Natural killer cell (primary cell): ENCODE results near the gene CLCNKA. TPM values are rescaled to one million over a fixed set of nuclear protein-coding genes. Genes with fewer than 3 reads are reported as not detected.

Experiments used
- ATAC-seq, 3 donors: fragments of 150-1000 bp in 2 of 3; fragments of 200-7000 bp in 1 of 3; cut with Tn5 transposase; 1 replicate in 1 of 3; 2 replicates in 2 of 3; pipeline ENCODE4 v1.10.0; 2021; ENCODE audit warnings: mild to moderate bottlenecking in 2 of 3, moderate library complexity in 2 of 3
- DNase-seq, 2 donors: peaks; one replicate each; pipeline versions ENCODE4 v3.0.0 to v3.0.0-alpha.2; 2013 to 2021; ENCODE audit warnings: mixed read lengths in 1 of 2
- H3K27ac ChIP-seq: one replicate; pipeline ENCODE4 v1.5.1; 2013; ENCODE audit warnings: mild to moderate bottlenecking, low read length
- H3K27me3 ChIP-seq: one replicate; pipeline ENCODE4 v1.6.1; 2013; ENCODE audit warnings: low read length; ENCODE audit not compliant: control insufficient read depth, insufficient read depth
- H3K36me3 ChIP-seq: one replicate; pipeline ENCODE4 v1.6.1; 2013; ENCODE audit warnings: low read length; ENCODE audit not compliant: control insufficient read depth, insufficient read depth
- H3K4me1 ChIP-seq: one replicate; pipeline ENCODE4 v1.6.1; 2013; ENCODE audit warnings: low read length; ENCODE audit not compliant: control insufficient read depth, insufficient read depth
- H3K4me3 ChIP-seq: one replicate; pipeline ENCODE4 v1.5.1; 2013; ENCODE audit warnings: low read length
- H3K9me3 ChIP-seq: one replicate; pipeline ENCODE4 v1.6.1; 2013; ENCODE audit warnings: low read length; ENCODE audit not compliant: control insufficient read depth, insufficient read depth
- H3K27ac Mint-ChIP-seq, 2 donors: one replicate each; pipeline ENCODE4 v1.8.0; 2022; ENCODE audit warnings: mild to moderate bottlenecking in 2 of 2, mixed read lengths in 2 of 2, moderate library complexity in 1 of 2
- H3K27me3 Mint-ChIP-seq, 2 donors: one replicate each; pipeline ENCODE4 v1.8.0; 2022; ENCODE audit warnings: low read depth in 2 of 2, mixed read lengths in 2 of 2
- H3K36me3 Mint-ChIP-seq: one replicate; pipeline ENCODE4 v1.8.0; 2022; ENCODE audit warnings: mixed read lengths
- H3K4me1 Mint-ChIP-seq, 2 donors: one replicate each; pipeline ENCODE4 v1.8.0; 2022; ENCODE audit warnings: mixed read lengths in 2 of 2
- H3K4me3 Mint-ChIP-seq: one replicate; pipeline ENCODE4 v1.8.0; 2022; ENCODE audit warnings: mild to moderate bottlenecking, moderate library complexity, mixed read lengths
- H3K9me3 Mint-ChIP-seq, 2 donors: one replicate each; pipeline ENCODE4 v1.8.0; 2022; ENCODE audit warnings: mixed read lengths in 2 of 2
- CTCF ChIP-seq: fragments of 200-600 bp; IDR thresholded peaks from one replicate; pipeline ENCODE4 v1.8.0; 2022; ENCODE audit warnings: antibody characterized with exemption
- whole genome bisulfite sequencing: methylation state at CpG from one replicate; pipeline ENCODE4 v1.1.7; 2013; ENCODE audit warnings: missing lambda C conversion rate; ENCODE audit not compliant: insufficient coverage; 5-methylcytosine and 5-hydroxymethylcytosine counted together
- intact Hi-C: fragments of 100-400 bp; cut with micrococcal nuclease; formaldehyde crosslinking; loops from one replicate; pipeline ENCODE4 v1.14.2; 2022
- total RNA-seq, 4 donors: library from RNA; stranded (reverse); fragments of 120-200 nt in 1 of 4; gene quantifications; one replicate each; pipeline versions ENCODE4 v1.2.3 to v1.2.4, GENCODE V29; 2013 to 2022

CLCNKA gene
- total RNA-seq, 3 donors from 2014 or later (not counting 1 experiment from before 2014, with no cell fraction given), result 0.16 to 0.33 TPM; not detected in 1

GRCh38 chr1:16080422-16081150 lies 58.8 kb downstream of the CLCNKA start:
- Histone ChIP-seq H3K4me3 (no peak overlapping the region), H3K36me3 (no peaks in the 10 kb centered on the region), H3K4me1 (peaks cover 20% of the 10 kb centered on the region), H3K9me3 (no peaks in the 10 kb centered on the region), H3K27me3 (no peaks in the 10 kb centered on the region), H3K27ac (no peak overlapping the region)
- H3K27me3 Mint-ChIP-seq, result peaks cover 0 to 8% of the 10 kb centered on the region in 2 donors
- DNase-seq, result no peak
- no peak overlapping the region for H3K27ac Mint-ChIP-seq
- peaks cover 5 to 9% of the 10 kb centered on the region in 2 donors for H3K4me1 Mint-ChIP-seq
- H3K36me3 Mint-ChIP-seq, result no peaks in the 10 kb centered on the region
- H3K9me3 Mint-ChIP-seq, result no peaks in the 10 kb centered on the region
- intact Hi-C loops, result no loop called here
- WGBS, result 91% methylated on average over 5 of the region's 5 CpGs
- ATAC-seq, result no peak
- H3K4me3 Mint-ChIP-seq, result no peak overlapping the region
- TF ChIP-seq CTCF, result no peak

- H3K27me3 ChIP-seq, result no peaks in the 10 kb centered on the region
- no peaks in the 10 kb centered on the region for H3K36me3 Mint-ChIP-seq
- intact Hi-C loops, result no loop called here
Observed at GRCh38 chr1:16081636-16082035, 59.8 kb downstream of the CLCNKA start.

GRCh38 chr1:16082283-16083038 lies 60.6 kb downstream of the CLCNKA start:
- intact Hi-C loops, result no loop called here
- Histone ChIP-seq H3K4me1 (peaks cover 20% of the 10 kb centered on the region), H3K4me3 (no peak overlapping the region), H3K9me3 (no peaks in the 10 kb centered on the region), H3K27me3 (no peaks in the 10 kb centered on the region), H3K27ac (no peak overlapping the region), H3K36me3 (no peaks in the 10 kb centered on the region)
- Mint-ChIP-seq H3K27me3 (peaks cover 0 to 5% of the 10 kb centered on the region in 2 donors), H3K4me1 (peaks cover 5 to 9% of the 10 kb centered on the region in 2 donors), H3K27ac (no peak overlapping the region), H3K9me3 (no peaks in the 10 kb centered on the region), H3K36me3 (no peaks in the 10 kb centered on the region), H3K4me3 (no peak overlapping the region)
- WGBS, result 78% methylated on average over 9 of the region's 9 CpGs
- DNase-seq, result peak; percentile 67 to 76
- peak; percentile 80 for TF ChIP-seq CTCF
- ATAC-seq, result peak; percentile 50 to 69 (median 59)

More at GRCh38 chr1:16081636-16082035, 59.8 kb downstream of the CLCNKA start:
- Mint-ChIP-seq H3K4me1 (peaks cover 5 to 9% of the 10 kb centered on the region in 2 donors), H3K27ac (no peak overlapping the region), H3K4me3 (no peak overlapping the region), H3K9me3 (no peaks in the 10 kb centered on the region), H3K27me3 (peaks cover 0 to 8% of the 10 kb centered on the region in 2 donors)
- 95% methylated on average over 9 of the region's 9 CpGs for WGBS
- DNase-seq (no peak), ATAC-seq (no peak)
- Histone ChIP-seq H3K9me3 (no peaks in the 10 kb centered on the region), H3K4me3 (no peak overlapping the region), H3K4me1 (peaks cover 20% of the 10 kb centered on the region), H3K27ac (no peak overlapping the region), H3K36me3 (no peaks in the 10 kb centered on the region)
- no peak for TF ChIP-seq CTCF
